GM19351 (cell line): ENCODE results near the gene TSPAN13.
"Not testable (repeated sequence)": the region's sequence is repeated elsewhere in the genome, so short reads cannot be mapped to it uniquely, and the experiment has no call there.

ENCODE experiments used
- ATAC-seq: cut with Tn5 transposase; IDR thresholded peaks from one replicate; pipeline ENCODE4 v1.9.1; 2021; ENCODE audit warnings: mild to moderate bottlenecking, moderate library complexity; ENCODE audit not compliant: unreplicated experiment

Gene TSPAN13

GRCh38 chr7:16740623-16740953, 13.0 kb upstream of the TSPAN13 start:
- no peak for ATAC-seq

GRCh38 chr7:16740996-16741395, 12.6 kb upstream of the TSPAN13 start:
- no peak for ATAC-seq

DNA sequence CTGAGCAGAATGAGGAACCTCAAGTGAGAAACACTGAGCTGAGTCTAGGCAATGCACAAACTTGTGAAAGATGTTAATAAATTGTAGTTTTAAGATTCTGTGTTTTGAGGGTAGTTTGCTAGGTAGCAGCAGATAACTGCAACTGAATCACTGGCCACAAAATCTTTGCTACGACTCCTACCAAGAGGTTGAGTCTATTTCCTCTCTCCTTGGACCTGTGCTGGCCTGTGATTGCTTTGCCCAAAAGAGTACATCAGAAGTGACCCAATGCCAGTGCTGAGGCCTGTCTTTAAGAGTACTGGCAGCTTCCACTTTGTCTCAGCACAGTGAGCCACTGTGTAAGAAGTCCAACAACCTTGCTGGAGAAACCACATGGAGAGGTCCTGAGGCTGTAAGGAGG, 11.9 kb upstream of the TSPAN13 start:
- ATAC-seq, result no peak

DNA sequence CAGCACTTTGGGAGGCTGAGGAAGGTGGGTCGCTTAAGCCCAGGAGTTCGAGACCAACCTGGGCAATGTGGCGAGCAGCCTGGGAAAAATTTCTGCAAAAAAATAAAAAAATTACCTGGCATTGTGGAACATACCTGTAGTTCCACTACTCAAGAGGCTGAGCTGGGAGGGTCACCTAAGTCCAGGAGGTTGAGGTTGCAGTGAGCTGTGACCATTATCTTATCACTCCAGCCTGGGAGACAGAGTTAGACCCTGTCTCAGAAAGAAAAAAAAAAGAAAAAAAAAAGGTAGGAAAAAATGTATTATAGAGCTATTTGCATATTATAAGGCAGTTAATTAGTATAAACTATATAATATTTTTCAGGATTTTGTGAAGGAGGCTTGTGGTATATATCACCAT, 11.0 kb upstream of the TSPAN13 start:
- ATAC-seq, result no peak

DNA sequence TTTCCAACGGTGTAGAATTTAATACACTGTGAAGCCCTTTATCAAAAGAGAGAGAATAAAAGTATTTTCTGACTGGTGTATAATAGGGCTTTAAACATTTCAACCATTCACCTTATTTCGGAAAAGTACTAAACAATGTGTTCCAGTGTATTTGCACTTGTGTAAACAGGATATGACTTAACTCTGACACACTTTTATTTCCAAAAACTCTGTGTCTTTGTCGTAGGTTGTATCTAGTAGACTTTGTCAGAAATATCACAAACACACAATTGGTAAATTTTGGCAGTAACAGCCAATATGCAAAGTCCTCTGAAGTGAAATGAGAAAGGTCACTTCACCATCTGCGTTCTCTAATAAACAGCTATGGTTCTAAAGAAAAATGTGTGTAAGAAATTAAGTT, 10.3 kb upstream of the TSPAN13 start:
- no peak for ATAC-seq

DNA sequence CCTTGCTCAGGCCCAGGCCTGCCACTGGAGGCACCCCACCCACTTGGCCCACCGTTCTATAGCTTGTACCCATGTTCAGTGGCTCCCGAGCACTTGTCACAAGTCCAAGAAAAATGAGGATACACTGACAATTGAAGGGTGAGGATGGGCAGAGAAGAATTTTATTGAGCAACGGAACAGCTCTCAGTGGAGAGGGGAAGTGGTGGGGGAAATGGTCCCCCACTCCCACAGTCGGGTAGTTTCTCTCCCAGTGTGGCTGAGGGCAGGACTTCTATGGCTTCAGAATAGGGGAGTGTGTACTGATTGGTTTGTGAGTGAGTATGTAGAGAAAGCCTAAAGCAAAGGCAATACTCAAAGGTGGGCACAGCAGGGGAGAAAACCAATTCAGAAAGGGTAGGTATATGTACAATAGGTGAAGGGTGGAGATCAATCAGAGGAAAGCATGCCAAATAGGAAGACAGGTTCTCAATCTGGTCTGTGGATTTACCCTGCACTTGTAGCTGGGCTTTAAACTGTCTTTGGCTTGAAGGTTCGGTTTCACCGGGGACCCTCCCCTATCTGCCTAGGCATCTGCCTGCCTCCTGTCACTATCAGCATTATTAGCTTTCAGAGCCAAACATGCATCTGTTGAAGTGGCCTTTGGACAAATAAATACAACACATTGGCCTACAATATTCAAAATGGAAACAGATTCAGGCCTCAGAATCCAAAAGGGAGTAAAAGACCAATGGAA, 8.9 kb upstream of the TSPAN13 start:
- ATAC-seq, result no peak

- ATAC-seq, result no peak
Measured at GRCh38 chr7:16745645-16746044, 7.9 kb upstream of the TSPAN13 start.

GRCh38 chr7:16747102-16747501, 6.5 kb upstream of the TSPAN13 start:
- ATAC-seq, result no peak

GRCh38 chr7:16753932-16754855, 639 bp downstream of the TSPAN13 start:
- peak; percentile 31 for ATAC-seq

GRCh38 chr7:16754856-16755317, 1.3 kb downstream of the TSPAN13 start:
- no peak for ATAC-seq

DNA sequence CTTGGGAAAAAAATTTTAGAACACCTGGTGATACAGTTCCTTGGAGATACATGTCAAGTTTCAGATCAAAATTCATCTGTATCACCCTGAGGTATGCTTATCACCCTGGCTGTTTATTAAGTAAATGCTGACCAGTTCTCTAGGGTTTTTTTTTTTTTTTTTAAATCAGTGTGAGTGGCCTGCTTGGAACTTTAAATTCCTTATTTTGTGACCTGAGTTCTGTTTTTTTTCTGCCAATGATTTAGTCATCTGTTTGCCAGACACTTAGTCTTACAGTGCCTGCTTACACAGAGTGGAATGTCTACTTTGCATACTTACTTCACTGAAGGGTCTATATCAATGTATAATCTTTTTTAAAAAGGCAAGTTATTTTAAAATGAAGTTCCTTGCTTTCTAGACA, 1.8 kb downstream of the TSPAN13 start:
- ATAC-seq, result no peak

DNA sequence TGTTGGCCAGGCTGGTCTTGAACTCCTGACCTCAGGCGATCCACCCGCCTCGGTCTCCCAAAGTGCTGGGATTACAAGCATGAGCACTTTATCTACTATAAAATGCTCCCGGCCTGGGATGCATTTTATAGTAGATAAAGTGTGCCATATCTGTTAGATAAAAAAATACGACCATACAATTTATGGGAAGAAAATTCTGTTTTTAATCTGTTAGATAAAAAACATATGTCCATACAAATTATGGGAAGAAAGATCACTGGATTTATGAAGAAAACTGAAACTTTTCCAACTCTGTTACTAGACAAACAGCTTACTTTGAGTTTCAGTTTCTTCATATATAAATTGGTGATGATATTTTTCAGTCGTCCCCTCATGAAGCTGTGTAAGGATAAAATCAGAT, 4.5 kb downstream of the TSPAN13 start:
- no peak for ATAC-seq

GRCh38 chr7:16758631-16759611, 5.4 kb downstream of the TSPAN13 start:
- no peak for ATAC-seq

- no peak for ATAC-seq
Measured at GRCh38 chr7:16759840-16760239, 6.3 kb downstream of the TSPAN13 start.

DNA sequence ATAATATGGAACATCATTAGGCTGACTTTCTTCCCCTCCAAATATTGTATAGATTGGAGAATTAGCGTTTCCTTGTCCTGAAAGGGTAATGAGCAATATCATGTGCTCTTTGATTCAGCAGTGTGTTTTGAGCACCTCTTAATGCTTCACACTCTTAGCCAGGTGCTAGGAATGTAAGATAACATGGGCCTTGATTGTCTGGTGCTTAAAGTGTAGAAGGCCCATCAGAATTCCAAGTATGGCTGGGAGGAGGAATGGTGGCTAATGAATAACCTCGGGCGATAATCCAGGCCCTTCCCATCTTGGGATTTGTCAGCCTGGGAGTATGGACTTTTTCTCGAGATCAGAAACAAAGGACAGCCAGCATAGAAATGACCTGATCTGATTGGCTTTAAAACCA, 8.6 kb downstream of the TSPAN13 start:
- ATAC-seq, result no peak

- ATAC-seq, result no peak
Measured at GRCh38 chr7:16764942-16765341, 11.4 kb downstream of the TSPAN13 start.

DNA sequence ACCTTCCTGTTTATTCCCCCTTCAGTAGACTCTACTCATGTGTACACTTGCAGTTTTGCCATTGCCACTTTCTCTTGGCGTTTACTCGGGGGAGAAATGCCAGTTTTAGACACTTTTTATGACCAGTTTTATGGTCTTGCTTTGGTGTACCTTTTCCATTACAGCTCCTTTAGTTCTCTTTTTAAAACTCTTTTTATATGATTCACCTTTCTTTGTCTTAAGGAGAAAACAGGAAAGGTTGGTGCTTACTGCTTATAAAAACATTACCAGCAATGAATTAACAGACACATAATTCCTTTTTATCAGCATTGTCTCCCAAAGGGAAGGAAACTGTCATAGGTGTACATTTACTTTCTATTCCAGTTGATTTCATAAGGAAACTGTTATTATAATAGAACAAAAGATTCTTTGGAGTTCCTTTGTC, 11.9 kb downstream of the TSPAN13 start:
- no peak for ATAC-seq

DNA sequence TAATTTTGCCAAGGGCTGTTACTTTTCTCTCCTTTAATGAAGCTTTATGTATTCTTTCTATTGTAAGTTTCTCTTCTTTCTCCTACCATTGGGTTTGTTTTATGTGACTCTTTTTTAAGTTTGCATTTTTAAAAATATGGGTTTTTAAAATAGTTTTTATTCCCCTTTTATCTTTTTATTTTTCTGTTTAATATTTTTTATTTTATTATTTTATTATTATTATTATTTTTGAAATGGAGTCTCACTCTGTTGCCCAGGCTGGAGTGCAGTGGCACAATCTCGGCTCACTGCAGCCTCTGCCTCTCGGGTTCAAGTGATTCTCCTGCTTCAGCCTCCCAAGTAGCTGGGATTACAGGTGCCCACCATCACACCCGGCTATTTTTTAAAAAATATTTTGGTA, 16.4 kb downstream of the TSPAN13 start:
- ATAC-seq, result not testable (repeated sequence)

DNA sequence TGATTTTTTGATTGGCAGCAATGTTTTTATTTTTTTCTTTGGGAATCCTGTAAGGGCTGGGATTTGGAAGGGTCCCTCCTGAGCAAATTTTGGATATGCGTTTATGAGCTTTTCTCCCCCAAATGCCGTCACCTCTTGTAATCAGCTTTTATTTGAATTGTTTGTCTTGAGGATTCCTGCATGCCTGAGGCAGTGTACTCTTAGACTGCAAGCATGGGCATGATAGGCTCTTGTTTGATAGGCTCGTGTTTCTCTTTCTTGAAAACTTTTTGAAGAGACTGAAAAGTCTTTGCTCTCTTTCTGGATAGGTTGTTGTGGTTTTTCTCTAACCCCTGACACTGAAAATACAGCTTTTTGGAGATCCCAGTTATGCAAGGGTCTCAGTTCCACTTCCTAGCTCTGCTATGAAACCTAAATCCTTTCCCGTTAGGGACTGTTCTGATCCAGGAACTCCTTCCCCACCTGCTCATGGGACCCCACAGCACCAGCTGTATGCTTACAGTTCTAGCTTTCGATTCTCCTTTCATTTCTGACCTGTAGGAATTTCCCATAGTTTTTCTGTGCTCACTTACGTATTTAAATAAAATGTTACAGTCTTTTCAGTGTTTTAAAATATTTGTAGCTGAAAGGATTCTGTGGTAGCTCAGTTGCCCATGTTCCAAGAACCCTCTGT, 17.2 kb downstream of the TSPAN13 start:
- no peak for ATAC-seq

- no peak for ATAC-seq
Measured at GRCh38 chr7:16773326-16773725, 19.8 kb downstream of the TSPAN13 start.
